KOPT-K1 (cell line): Measurements from ENCODE around the gene OPN1MW3.
"Not testable (repeated sequence)": the region's sequence is repeated elsewhere in the genome, so short reads cannot be mapped to it uniquely, and the experiment has no call there.

Source experiments
- H3K27ac ChIP-seq: fragments of 200-600 bp; sonication (generic); 2 replicates; pipeline ENCODE4 v1.5.1; 2016; ENCODE audit warnings: antibody characterized with exemption, mild to moderate bottlenecking, low read depth, low read length; ENCODE audit not compliant: poor library complexity, severe bottlenecking
- H3K36me3 ChIP-seq: fragments of 200-600 bp; sonication (generic); 2 replicates; pipeline ENCODE4 v1.5.1; 2017; ENCODE audit warnings: antibody characterized with exemption, mild to moderate bottlenecking, low read length, moderate library complexity; ENCODE audit not compliant: insufficient read depth
- H3K9me3 ChIP-seq: fragments of 200-600 bp; sonication (generic); 2 replicates; pipeline ENCODE4 v1.5.1; 2017; ENCODE audit warnings: antibody characterized with exemption, low read length, mild to moderate bottlenecking; ENCODE audit not compliant: insufficient read depth, poor library complexity, severe bottlenecking

OPN1MW3 gene

DNA sequence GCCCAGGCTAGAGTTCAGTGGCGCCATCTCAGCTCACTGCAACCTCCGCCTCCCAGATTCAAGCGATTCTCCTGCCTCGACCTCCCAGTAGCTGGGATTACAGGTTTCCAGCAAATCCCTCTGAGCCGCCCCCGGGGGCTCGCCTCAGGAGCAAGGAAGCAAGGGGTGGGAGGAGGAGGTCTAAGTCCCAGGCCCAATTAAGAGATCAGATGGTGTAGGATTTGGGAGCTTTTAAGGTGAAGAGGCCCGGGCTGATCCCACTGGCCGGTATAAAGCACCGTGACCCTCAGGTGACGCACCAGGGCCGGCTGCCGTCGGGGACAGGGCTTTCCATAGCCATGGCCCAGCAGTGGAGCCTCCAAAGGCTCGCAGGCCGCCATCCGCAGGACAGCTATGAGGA lies at the start of gene OPN1MW3:
Gene OPN1MW3, plus strand, starts transcription at position 301 of the 400 bp plus-strand sequence. Its CDS starts 38 bp downstream, at position 339.
- H3K36me3 ChIP-seq, H3K9me3 ChIP-seq, H3K27ac ChIP-seq: not testable (repeated sequence)

DNA sequence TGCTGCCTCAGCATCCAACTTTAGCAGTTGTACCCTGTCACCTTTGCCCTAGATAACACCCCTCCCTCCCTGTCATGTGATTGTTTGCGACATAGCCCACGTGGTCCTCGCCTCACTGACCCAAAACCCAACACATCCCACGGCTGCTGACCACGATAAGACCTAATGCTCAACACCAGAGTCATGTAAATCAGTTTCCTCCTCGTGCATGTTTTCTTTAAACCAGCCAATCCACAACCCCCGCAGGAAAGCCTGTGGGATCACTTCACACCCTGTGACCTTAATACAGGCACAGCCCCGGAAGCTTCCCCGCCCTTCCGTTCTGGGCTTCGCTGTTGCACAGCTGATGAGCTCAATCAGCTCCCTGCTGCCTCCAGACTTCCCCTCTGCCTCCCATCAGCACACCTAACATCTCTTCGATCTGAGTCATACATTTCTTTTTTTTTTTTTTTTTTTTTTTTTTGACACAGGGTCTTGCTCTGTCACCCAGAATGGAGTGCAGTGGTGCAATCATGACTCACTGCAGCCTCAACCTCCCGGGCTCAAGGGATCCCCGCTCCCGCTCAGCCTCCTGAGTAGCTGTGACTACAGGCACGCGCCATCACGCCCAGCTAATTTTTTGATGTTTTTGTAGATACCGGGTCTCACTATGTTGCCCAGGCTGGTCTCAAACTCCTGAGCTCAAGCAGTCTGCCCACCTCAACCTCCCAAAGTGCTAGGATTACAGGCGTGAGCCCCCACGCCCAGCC lies 47.5 kb upstream of the OPN1MW3 start:
- not testable (repeated sequence) for H3K36me3 ChIP-seq, H3K9me3 ChIP-seq, H3K27ac ChIP-seq

DNA sequence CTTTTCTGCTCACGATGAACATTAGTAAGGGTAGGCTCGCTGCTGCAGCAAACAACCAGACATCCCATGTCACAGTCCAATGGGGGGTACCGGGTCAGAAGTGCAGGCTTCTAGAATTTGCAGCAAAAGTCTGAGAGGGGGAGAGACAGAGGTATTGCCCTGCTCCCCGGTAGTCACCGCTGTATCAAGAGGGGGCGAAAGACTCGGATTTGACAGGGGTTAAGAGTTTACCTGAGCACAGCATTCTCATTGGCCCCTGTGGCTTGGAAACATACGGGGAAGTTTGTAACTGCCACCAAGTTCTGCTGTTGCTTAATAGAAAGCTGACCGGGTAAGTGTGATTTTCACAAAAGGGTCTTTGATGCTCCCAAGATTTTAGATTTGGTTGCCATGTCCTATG lies 46.3 kb upstream of the OPN1MW3 start:
- not testable (repeated sequence) for H3K27ac ChIP-seq, H3K36me3 ChIP-seq, H3K9me3 ChIP-seq

DNA sequence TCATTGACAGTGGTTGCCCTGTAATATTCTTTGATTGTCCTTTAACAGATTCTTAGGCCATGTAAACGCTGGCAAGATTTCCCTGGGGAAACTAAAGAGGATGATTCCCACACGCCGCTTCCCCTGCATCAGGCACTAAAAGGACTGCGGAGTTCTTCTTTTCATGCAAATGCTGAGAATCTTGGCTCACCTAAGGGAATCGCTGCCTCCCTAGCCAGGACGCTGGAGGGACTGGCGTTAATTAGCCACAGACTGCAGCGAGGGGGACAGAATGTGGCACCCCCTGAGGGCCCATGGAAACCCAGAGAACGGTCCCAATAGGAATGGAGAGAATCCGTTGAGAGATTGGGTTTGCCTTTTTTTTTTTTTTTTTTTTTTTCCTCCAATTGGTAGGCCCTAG lies 45.9 kb upstream of the OPN1MW3 start:
- not testable (repeated sequence) for H3K9me3 ChIP-seq

DNA sequence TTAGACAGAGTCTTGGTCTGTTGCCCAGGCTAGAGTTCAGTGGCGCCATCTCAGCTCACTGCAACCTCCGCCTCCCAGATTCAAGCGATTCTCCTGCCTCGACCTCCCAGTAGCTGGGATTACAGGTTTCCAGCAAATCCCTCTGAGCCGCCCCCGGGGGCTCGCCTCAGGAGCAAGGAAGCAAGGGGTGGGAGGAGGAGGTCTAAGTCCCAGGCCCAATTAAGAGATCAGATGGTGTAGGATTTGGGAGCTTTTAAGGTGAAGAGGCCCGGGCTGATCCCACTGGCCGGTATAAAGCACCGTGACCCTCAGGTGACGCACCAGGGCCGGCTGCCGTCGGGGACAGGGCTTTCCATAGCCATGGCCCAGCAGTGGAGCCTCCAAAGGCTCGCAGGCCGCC lies 37.9 kb upstream of the OPN1MW3 start, which contains the start of gene OPN1MW2:
Gene OPN1MW2, plus strand, starts transcription at position 301 of the 400 bp plus-strand sequence. Its CDS starts 60 bp downstream, at position 361.
- not testable (repeated sequence) for H3K36me3 ChIP-seq, H3K9me3 ChIP-seq, H3K27ac ChIP-seq

More for the DNA sequence above, 45.9 kb upstream of the OPN1MW3 start:
- not testable (repeated sequence) for H3K36me3 ChIP-seq, H3K27ac ChIP-seq

DNA sequence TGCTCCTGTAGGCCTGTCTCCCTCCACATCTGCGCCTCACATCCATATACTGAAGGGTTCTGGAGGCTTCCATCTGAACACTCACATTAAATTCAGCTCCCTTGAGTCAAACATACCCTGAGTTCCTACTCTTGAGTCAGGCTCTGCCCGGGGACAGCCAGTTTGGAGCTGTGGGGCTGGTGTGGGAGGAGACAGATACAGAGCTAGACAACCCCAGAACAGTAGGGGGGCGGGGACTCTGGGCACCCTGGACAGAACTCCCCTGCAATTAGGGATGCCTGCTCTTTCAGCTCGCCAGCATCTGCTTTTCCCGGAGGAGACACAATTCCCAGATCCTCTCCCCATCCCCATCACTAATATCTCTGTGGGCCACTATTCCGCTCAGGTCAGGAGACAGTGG lies 32.1 kb upstream of the OPN1MW3 start:
- not testable (repeated sequence) for H3K27ac ChIP-seq, H3K9me3 ChIP-seq, H3K36me3 ChIP-seq

DNA sequence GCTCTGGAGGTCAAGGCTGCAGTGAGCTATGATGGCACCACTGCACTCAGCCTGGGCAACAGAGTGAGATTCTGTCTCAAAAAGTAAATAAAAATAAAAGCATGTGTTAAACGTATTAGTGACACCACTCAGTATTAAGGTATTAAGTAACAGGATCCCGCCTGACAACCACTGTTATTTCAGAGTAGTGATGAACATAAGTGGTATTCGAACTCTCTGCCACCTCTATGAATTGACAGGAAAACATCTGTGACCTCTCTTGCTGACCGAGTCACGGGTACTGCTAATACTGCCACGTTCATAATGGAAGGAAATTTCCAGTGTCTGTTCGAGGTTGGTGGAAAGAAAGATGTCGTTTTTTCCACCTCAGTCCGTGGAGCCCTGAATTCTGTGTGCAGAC lies 30.7 kb upstream of the OPN1MW3 start:
- not testable (repeated sequence) for H3K27ac ChIP-seq, H3K36me3 ChIP-seq

DNA sequence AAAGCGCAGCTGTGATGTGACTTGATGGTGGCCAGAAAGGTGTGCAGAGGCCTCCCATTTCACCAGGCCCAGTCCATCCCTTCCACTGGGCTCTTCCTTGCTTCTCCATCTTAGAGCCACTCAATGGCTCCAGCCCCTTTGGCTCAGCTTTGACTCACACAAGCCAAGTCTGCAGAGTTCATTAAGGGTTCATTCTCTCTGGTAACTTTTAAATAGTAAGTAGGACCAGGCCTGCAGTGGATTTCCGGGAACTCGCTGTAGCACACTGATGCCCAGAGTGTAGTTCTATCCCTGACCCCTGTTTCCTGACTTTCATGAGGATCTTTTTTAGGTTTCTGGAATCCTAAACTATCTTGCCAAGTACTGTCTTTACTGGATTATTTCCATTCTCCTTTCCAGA lies 25.9 kb upstream of the OPN1MW3 start:
- H3K36me3 ChIP-seq, H3K9me3 ChIP-seq, H3K27ac ChIP-seq: not testable (repeated sequence)

More for the DNA sequence above, 30.7 kb upstream of the OPN1MW3 start:
- not testable (repeated sequence) for H3K9me3 ChIP-seq

DNA sequence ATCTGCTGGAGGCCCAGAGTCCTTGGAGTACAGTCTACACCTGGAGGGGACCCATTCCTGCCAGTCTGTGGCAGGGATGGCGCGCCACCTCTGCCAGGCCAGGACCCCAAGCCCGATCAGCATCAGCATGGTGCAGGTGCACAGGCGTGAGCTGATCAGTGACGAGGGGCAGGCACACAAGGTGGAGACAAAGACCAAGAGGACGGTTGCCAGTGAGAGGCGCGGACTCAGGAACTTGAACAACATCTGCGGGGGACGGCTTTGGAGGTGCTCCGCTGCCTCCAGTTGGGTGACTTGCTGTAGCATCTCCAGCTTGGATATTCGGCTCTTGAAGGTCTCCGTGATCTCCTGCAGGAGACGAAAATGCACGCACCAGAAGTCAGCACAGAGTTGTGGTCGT lies 23.8 kb upstream of the OPN1MW3 start:
- not testable (repeated sequence) for H3K36me3 ChIP-seq, H3K9me3 ChIP-seq, H3K27ac ChIP-seq

DNA sequence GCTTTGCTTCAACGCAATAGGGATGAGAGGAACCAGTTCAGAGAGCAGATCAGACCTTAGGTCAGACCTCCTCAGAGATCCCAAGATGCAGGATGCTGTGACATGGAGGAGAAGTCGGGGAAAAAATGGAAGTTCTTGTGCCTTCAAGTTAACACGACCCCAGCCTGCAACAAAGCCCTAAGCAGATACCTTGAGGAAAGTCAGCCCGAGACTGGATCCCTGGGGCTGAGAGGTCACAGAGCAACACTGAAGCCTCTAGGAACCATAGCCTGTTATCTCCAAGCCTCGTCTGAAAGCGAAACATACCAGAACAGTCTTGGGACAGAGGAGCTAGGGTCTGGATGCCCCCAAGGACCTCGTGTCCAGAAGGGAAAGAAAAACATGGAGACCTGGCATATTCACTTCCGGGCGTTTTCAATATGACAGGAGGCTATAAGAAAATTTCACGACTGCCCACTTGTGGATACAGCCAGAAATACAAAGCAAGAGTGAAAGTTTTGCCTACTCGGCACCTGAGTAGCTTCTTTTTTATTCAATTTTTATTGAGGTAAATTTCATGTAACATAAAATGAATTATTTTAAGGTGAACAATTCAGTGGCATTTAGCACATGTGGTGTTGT lies 18.3 kb upstream of the OPN1MW3 start:
- not testable (repeated sequence) for H3K27ac ChIP-seq, H3K9me3 ChIP-seq, H3K36me3 ChIP-seq

DNA sequence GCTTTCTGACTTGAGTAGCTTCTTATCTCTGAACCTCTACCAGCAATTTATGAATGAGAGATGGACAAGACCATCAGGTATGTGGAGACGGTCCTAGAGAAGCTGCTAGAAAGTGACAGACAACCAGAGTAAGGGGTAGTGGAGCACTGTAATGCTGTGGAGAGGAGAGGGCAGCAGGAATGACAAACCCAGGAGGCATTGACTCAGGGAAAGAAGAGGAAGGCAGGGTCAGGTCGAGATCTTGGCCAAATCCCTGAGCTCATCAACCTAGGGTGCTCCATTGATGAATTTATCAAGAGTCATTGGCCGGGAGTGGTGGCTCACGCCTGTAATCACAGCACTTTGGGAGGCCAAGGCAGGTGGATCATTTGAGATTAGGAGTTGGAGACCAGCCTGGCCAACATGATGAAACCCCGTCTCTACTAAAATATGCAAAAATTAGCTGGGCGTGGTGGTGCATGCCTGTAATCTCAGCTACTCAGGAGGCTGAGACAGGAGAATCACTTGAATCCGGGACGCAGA lies 17.3 kb upstream of the OPN1MW3 start:
- H3K9me3 ChIP-seq, H3K27ac ChIP-seq, H3K36me3 ChIP-seq: not testable (repeated sequence)

DNA sequence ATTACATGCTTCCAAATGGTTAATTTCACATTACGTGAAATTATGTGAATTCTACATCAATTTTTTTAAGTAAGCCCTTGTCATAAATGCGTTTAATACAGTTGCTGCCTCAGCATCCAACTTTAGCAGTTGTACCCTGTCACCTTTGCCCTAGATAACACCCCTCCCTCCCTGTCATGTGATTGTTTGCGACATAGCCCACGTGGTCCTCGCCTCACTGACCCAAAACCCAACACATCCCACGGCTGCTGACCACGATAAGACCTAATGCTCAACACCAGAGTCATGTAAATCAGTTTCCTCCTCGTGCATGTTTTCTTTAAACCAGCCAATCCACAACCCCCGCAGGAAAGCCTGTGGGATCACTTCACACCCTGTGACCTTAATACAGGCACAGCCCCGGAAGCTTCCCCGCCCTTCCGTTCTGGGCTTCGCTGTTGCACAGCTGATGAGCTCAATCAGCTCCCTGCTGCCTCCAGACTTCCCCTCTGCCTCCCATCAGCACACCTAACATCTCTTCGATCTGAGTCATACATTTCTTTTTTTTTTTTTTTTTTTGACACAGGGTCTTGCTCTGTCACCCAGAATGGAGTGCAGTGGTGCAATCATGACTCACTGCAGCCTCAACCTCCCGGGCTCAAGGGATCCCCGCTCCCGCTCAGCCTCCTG lies 9.9 kb upstream of the OPN1MW3 start:
- not testable (repeated sequence) for H3K36me3 ChIP-seq, H3K27ac ChIP-seq

DNA sequence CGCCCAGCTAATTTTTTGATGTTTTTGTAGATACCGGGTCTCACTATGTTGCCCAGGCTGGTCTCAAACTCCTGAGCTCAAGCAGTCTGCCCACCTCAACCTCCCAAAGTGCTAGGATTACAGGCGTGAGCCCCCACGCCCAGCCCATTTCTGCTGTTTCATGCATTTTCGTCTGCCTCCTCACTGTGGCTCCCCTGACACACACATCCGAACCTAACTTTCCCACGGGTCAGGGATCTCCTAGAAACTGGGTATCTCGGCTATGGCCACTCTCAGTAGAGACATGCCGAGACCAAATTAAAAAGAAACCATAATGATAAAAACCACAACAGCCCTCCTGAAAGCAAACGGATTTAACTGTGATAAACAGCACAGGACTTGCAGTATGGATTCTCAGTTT lies 9.3 kb upstream of the OPN1MW3 start:
- not testable (repeated sequence) for H3K36me3 ChIP-seq, H3K9me3 ChIP-seq, H3K27ac ChIP-seq

More for the DNA sequence above, 9.9 kb upstream of the OPN1MW3 start:
- H3K9me3 ChIP-seq, result not testable (repeated sequence)

DNA sequence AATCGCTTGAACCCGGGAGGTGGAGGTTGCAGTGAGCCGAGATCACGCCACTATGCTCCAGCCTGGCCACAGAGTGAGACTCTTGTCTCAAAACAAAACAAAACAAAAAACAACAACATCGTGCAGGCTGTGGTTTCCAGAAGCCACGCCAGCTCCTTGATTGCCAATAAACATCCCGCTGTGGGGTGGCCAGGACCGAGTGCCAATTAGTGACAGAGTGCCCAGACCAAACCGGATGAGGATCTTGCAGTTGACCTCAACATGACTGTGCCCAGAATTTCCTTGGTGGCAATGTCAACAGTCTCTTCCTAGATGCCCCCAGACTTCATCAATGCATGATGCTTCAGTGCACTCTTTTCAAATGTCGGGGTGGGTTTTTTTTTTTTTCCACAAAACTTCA lies 1.3 kb downstream of the OPN1MW3 start:
- H3K9me3 ChIP-seq, H3K36me3 ChIP-seq, H3K27ac ChIP-seq: not testable (repeated sequence)

DNA sequence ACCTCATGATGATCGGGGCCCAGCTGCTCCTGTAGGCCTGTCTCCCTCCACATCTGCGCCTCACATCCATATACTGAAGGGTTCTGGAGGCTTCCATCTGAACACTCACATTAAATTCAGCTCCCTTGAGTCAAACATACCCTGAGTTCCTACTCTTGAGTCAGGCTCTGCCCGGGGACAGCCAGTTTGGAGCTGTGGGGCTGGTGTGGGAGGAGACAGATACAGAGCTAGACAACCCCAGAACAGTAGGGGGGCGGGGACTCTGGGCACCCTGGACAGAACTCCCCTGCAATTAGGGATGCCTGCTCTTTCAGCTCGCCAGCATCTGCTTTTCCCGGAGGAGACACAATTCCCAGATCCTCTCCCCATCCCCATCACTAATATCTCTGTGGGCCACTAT lies 5.7 kb downstream of the OPN1MW3 start:
- not testable (repeated sequence) for H3K27ac ChIP-seq, H3K36me3 ChIP-seq, H3K9me3 ChIP-seq
